Iris pigment epithelial cell (primary cell): ENCODE measurements around the gene PCSK5.
"Not testable (repeated sequence)": the region's sequence is repeated elsewhere in the genome, so short reads cannot be mapped to it uniquely, and the experiment has no call there.

Experiments used
- DNase-seq: peaks from one replicate; pipeline ENCODE4 v3.0.0-alpha.2; 2011; ENCODE audit warnings: low read depth

The PCSK5 gene

DNA sequence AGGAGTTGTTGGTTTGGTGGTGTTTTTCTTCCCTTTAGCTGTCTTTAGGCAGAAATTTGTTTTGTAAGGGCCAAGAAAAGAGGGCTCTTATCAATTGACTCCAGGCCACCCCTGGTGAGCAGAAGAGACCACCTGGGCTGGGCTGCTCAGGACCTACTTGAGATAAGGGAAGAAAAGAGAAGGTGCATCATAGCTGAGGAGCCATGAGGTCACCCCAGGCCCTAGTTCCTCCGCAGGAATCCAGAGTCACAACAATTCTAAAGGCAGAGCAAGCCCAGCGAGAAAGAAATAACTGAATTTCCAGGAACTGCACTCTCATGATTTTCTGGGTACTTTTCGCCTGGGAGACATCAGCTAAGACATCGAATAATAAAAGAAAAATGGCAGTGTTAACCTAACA lies 468.9 kb downstream of the PCSK5 start:
- DNase-seq, result no peak

DNA sequence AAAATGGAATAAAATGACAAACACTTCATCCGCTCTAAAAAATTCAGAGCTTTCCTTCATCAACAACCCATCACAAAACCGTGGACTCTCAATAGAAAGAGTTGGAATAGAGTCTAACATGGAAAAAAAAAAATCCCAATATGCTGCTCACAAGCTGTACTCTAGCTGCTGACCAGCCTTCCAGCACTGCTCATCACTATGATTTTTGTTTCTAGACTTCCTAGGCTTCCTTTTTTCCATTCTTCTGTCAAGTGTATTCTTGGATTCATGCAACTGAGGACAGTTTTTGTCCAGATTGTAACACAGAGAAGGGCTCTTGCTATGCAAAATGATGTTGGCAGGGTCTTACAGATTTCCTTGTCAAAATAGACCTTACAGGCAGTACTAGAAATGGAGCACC lies 469.3 kb downstream of the PCSK5 start:
- no peak for DNase-seq

DNA sequence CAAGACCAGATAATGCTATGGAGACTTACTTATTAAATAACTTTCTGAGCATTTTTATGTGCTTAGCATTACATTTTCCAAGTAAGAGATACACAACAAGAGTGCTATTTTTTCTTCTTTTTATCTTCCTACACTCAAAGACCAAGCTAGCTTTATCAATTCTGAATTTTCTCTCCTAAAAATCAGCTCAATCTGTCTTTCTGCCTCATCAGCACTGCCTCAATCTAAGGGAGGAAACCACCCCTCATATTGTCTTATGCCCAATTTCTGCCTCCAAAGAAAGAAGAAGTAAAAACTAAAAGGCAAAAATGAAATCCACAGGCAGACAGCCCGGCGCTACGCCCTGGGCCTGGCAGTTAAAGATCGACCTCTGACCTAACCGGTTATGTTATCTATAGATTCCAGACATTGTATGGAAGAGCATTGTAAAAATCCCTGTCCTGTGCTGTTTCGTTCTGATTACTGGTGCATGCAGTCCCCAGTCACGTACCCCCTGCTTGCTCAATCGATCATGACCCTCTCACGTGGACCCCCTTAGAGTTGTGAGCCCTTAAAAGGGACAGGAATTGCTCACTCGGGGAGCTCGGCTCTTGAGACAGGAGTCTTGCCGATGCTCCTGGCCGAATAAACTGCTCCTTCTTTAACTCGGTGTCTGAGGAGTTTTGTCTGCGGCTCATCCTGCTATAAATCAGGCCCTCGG lies 472.0 kb downstream of the PCSK5 start:
- DNase-seq, result not testable (repeated sequence)

DNA sequence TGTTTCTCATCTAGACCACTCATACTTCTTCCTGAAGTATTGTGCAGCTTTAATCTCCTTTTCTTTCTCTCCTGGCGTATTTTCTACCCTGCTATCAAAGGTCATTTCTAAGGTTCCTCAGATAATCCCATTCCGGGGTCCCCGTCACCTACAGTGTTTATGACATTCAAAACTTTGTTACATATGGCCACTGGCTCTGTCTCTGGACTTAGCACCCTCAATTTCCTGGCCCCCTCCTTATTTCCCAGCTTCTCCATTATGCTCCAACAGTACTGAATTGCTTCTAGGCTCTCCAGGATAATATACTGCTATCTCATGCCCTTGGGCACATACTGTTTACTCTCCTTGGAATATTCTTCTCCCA lies 472.5 kb downstream of the PCSK5 start:
- no peak for DNase-seq

DNA sequence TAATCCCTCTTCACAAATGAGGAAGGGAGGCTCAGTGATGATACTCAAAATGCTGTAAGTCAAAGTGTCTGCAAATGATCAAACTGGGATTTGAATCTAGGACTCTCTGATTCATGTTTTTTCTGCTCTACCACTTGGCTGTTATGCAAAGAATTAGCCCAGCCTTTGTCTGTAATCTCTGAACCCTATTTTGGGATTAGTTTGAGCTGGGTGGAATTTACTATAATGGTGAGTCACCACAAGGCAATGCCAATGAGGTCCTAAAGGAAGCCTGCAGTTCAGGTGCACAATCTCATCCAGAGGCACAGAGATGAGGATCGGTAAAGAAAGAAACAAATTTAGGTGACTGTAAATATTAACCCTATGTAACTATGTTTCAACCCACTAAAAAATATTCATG lies 474.6 kb downstream of the PCSK5 start:
- peak; percentile 72 for DNase-seq

DNA sequence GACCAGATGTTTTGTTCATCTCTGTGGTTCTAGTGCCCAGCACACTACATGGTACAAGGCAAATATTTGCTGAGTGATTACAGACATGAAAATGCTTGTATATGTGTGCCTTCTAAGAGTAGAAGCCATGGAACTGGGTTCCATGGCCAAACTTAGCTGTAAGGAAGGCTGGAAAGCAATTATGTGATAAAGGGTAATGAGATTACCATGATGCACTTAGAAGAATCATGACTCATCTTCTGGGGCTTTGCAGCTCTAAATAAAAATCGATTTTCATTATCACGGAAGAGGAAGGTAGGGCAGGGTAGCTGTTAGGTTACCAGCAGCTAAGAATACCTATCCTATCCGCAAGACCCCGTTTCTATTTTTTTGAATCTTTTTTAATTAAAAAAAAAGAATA lies 475.8 kb downstream of the PCSK5 start:
- no peak for DNase-seq

DNA sequence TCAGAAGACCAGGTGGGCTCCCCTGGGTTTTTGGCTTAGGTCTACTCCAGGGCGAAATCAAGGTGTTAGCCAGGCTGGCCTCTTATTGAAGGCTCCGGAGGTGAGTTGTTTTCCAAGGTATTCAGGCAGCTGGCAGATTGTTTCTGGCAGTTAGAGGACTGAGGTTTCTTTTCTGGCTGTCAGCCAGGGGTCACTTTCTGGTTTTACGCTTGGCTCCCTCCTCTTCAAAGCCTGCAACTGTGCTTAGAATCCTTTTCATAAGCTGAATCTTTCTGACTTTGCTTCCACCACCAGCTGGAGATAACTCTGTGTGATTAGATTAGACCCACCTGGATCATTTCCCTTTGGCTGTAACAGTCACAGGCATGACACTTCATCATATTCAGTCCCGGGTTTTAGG lies 479.1 kb downstream of the PCSK5 start:
- DNase-seq, result peak; percentile 68

DNA sequence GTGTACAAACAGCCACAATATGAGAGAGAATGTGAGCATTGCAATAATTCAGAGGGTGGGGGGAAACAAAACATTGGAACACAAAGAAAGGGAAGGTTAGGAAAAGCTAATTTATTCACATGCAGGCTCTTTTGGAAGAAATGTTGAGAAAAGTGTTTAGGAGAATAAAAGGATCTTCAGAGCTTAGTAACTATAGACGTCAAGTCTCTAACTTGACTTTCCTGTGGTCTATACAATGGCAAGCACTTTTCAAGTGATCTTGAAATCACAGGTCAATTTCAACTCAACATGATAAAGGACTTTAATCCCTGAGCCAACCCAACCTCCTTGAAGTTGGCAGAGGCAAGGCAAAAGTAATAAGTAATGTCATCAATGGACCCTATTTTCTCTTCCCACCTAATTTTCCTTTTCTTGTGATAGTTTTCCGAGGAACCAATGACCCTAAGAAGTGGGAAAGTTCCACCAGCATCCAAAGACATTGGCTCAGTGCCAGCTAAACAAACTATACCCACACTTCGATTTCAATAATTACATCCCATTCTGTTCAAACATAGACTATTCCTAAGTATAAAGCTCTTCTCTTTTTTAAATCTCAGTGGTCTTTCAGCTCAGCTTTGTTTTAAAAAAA lies 480.0 kb downstream of the PCSK5 start:
- no peak for DNase-seq

DNA sequence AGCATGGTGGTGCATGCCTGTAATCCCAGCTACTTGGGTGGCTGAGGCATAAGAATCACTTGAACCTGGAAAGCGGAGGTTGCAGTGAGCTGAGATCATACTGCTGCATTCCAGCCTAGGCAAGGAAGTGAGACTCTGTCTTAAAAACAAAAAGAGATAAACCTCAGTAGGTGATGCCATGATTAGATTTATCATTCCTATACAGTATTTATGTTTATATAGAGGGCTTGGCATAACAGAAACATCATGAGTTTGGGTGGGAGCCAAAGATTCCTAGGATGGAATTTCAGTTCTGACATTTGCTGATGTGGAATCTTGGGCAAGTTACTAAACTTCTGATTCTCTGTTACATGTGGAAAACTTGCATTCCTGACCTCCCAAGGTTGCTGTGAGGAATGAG lies 481.4 kb downstream of the PCSK5 start:
- peak; percentile 39 for DNase-seq

DNA sequence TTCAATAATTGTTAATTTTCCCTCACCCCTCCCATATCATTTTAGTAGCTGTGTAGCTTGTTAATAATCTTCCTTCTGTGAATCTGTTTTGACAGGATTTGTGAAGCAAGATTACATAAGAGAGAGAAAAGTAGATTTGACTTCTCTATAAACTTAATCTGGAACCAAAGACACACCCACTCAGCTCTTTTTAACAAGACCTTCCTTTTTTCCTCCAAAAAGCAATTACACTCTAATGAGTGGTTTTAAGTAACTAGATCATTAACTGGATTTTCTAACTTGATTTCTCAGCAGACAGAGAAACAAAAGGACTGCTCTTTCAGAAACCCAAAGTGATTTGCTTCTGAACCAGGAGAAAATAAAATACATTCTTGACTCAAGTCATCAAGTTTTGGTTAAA lies 481.9 kb downstream of the PCSK5 start:
- no peak for DNase-seq

DNA sequence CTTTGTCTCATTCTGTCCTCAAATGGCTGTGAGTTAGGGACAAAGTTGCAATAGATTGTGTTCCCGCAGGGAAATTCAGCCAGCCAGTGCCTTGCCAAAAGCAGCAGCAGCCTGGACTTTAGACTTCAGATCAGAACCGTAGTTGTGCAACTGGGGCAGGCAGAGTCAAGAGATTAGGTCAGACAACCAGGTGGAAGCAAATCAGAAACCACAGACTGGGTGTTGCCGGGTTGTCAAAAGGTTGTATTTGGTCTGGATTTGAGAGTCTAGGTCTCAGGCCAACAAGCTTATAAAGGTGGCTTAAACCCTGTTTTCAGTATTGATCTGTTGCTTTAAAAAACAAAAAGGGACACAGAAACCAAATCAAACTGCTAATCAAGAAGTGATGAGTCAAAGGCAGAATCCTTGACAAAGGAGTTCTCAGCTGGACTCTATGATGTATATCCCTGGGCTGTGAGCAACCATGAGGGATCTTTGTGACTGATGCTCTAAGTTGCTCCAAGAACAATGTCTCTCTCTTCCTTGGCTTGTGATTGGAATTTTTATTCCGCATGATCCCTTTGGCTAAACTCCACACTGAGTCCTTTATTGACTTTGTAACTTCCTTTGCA lies 482.8 kb downstream of the PCSK5 start:
- DNase-seq, result peak; percentile 55

DNA sequence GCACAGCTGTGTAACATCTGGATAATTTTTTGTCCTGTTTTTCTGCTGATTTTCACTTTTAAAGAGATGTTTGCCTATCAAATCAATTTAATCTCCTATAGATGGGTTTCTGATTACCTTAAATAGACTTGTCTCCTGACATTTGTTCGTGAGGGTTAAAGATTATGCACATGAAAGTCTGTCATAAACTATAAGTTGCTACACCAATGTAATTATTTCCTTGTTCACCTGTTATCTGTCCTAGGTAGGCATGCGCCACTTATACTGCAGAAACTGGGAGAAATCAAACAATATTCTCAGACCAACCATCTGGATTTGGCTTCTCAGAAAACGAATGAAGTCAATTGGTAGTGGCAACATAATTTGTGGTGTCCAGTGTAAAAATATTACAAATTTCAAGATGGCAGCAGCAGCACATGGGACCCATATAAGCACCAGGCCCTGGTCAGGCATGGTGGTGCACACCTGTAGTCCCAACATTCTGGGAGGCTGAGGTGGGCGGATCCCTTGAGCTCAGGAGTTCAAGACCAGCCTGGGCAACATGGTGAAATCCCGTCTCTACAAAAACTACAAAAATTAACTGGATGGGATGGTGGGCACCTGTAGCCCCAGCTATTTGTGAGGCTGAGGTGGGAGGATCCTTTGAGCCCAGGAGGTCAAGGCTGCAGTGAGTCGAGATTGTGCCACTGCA lies 483.5 kb downstream of the PCSK5 start:
- DNase-seq, result no peak

DNA sequence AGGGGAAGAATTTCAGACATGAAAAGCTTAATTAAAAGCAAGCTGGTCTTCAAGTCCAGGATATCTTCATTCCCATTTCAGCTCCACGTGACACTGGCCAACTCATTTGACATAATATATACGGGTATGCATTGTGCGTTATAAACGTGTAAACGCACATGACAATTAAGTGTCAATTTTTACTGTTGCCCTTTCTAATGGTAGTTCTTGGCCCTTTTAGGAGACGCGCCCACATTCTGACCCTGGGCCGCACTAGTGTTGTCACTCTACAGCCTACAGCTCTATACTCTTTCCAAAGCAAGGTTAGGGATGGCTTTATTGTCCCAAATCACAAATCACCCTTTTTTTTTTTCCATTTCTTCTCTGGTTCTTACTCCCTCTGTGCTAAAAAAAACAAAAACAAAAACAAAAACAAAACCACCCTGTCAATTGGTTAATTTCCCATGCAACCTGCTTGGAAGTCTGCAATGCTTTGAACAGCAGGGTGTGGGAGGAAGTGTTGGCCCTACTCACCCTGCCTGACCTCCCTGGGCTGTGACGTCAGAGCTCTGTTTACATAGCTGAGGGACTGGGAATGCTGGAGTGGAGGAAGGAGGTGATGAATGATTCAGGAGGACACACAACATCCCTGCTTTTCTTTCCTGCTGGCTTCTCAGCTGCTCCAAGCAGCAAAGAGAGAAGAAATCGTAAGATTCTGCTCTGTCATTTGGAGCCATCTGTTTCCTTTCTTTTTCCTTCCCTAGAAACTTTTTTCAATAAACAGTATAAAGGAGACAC lies 484.5 kb downstream of the PCSK5 start:
- DNase-seq, result peak; percentile 88

DNA sequence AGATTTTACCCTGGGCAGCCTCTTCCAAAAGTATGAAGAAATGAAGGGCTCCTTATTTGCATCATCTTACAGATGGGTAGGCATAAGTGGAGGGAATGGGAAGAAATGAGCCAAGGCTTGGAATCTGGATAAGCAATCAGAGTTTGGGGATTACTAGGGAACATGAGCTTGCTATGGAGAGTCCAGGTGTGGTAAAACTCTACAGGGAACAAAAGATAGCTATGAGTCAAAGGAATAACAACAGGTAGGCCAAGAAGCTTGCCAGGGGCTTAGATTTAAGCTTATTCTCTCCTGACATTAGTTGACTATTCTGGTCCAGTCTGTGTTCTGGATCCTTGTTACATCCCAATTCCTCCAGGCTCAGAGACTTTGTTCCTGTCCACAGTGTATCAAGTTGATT lies 487.3 kb downstream of the PCSK5 start:
- DNase-seq, result no peak

DNA sequence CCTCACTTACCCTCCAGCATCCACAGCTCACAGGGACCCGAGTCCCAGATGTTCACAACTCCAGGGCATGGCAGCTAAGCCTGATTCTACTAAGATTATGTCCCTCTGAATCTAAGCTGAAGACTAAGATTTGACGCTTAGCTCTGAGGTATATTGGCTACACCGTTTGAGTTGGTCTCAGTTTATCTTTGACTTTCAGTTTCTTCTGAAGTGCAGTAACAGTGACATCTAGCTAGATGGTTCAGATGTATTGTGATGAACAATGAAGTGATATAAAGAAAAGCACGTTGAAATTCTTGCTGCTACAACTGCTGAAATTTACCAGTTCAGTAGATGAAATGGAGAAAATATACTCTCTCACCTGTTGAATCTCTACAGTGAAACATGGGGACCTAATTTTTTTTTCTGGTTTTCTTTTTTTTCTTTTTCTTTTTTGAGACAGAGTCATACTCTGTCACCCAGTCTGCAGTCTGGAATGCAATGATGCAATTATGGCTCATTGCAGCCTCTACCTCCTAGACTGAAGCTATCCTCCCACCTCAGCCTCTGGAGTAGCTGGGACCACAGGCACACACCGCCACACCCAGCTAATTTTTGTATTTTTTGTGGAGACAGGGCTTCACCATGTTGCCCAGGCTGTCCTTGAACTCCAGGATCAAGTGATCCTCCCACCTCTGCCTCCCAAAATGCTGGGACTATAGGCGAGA lies 488.0 kb downstream of the PCSK5 start:
- no peak for DNase-seq

DNA sequence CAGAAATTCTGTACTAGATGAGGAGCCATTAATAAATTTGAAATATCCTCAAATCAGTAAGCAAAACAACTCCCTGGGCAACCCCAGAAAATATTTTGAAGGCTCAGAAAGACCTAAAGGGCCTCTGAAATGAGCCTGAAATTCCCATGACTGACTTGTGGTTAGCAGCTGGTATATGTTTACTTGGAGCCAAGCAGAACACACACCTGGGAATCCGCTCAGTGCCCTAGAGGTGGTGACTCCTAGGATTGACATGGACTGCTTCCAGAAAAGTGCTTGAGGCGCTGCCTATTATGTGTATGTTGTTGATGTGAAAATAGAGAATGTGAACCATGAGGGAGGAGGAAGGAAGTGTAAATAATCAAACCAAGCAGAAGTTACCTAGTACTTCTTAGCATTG lies 489.0 kb downstream of the PCSK5 start:
- DNase-seq, result no peak

DNA sequence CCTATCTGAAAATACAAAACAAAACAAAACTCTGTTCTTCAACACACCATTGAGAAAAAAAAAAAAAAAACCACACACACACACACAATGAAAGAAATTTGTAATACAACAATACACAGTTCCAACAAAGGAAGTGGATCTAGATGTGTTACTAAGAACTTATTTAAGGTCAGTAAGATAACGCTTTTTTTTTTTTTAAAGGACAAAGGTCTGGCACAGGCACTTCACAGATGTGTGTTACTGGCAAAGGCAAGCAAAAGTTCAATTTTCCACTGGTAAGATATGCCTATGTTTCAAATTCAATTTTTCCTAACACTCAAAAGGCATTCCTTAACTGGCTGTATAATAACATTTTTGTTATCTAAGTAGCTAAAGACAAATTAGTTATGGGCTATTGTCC lies 500.2 kb downstream of the PCSK5 start:
- DNase-seq, result no peak

DNA sequence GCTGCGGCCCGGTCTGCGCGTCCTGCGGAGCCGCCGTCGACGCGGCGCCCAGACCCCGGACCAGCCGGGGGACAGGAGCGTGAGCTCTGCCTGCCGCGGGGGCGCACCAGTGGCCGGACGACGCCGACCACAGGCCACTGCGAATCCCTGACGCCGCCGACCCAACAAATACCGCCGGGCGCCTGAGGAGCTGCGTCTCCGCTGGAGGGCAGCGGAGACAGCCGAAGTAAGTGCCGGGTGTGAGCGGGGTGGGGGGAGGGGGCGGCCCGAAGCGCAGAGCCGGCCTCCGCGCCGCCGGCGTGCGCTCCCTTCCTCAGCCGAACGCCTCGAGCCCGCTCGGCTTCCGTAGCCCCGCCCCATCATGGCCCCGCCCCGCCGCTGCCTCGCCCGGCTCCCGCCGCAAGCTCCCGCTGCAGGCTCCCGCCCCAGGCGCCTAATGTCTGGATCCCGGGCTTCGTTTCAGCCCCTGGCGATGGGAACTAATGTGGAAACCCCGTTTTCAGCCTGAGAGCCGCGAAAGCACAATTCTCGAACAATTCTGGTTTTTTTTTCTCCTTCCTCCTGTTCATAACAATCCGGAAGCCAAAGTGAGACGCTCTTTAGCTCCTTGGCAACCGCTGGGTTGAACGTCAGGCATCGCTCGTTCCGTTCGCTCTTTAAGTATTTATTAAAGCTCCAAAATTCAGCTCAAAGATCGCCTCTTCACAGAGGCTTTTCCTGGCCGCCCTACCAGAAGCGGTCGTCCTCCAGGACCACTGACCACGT lies 503.9 kb downstream of the PCSK5 start, which contains the start of gene RFK:
TSS of gene RFK (minus strand) at position 232 of the 765 bp plus-strand sequence. CDS start 255 bp downstream, outside the sequence.
- DNase-seq, result peak; percentile 96

DNA sequence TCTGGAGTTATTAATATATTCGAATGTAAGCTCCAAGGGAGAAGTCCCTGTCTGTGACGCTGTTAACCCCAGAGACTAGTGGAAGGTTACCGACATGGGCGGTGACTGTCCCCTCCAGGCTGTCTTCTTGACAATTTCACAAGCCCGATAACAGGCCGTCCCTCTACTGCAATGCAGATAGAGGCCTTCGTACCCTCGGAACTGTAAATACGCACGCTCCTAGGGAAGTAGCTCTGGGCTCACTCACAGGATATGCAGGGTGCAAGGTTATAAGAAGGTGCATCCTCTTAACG lies 504.4 kb downstream of the PCSK5 start:
- no peak for DNase-seq

DNA sequence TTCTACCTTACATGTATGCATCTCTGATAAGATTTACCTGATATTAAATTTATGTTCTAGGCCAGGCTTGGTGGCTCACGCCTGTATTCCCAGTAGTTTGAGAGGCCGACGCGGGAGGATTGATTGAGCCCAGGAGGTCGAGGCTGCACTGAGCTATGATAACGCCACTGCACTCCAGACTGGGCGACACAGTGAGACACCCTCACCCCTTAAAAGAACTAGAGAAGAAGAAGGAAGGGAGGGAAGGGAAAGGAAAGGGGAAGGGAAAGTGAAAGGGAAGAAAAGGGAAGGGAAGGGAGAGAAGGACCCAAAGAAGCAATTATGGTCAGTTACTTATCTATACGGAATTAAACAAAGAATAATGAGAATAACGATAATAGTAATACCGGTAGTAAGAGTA lies 504.9 kb downstream of the PCSK5 start:
- no peak for DNase-seq

DNA sequence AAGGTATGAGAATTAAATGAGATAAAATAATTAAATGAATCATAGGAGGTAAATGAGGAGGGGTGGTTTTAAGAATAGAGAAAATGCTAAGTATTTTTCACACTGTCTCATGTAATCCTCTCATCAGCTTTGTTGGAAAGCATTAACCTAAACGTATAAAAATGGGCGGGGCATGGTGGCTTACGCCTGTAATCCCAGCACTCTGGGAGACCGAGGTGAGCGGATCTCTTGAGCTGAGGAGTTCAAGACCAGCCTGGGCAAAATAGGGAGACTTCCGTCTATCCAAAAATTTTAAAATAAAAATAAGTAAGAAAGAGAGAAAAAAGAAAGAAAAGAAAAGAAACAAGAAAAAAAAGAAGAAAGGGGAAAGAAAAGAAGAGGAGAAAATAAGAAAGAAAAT lies 505.7 kb downstream of the PCSK5 start:
- no peak for DNase-seq
